ENCODE measurements around the gene INAFM2. TPM values are rescaled to one million over a fixed set of nuclear protein-coding genes. Genes with fewer than 3 reads are reported as not detected.

INAFM2 gene
- total RNA-seq, 2 experiments from 2014 or later, result 6.8 to 7.0 TPM

- no peaks in the 10 kb centered on the region for H3K9me3 Mint-ChIP-seq
- H3K4me1 Mint-ChIP-seq (ENCODE audit: low read depth), result peaks cover 31% of the 10 kb centered on the region
- peaks cover 31% of the 10 kb centered on the region for H3K4me1 ChIP-seq (ENCODE audit: insufficient read depth, low read length)
- no peak overlapping the region for H3K4me3 ChIP-seq (ENCODE audit: low read length)
- no peak for TF ChIP-seq CTCF (IDR thresholded peaks at IDR 0.05)
- no peak for ATAC-seq (ENCODE audit: poor library complexity)
- H3K36me3 ChIP-seq (ENCODE audit: insufficient read depth, low read length), result peaks cover 64% of the 10 kb centered on the region
- CTCF ChIA-PET, result no interaction called here
- no peak overlapping the region for H3K4me3 Mint-ChIP-seq
- POLR2A ChIA-PET, result interaction anchor here (1.6 kb wide), 1 partner anchor 13 kb away, joined by 4 read pairs; no protein-coding TSS in a partner anchor
- intact Hi-C loops (cut with DNase I, micrococcal nuclease), result no loop called here
- H3K9me3 ChIP-seq (ENCODE audit: control insufficient read depth in 1 of 2, insufficient read depth in 1 of 2, low read length in 2 of 2), result peaks cover 6% of the 10 kb centered on the region in 2 experiments
- H3K36me3 Mint-ChIP-seq (ENCODE audit: low read depth), result peaks cover 78% of the 10 kb centered on the region
- no peak for DNase-seq
- H3K27me3 Mint-ChIP-seq, result no peaks in the 10 kb centered on the region
- no peak overlapping the region for H3K27ac ChIP-seq (ENCODE audit: low read depth in 1 of 2, low read length in 2 of 2)
- no peaks in the 10 kb centered on the region for H3K27me3 ChIP-seq (ENCODE audit: control insufficient read depth in 1 of 2, insufficient read depth in 2 of 2, low read length in 2 of 2)
- H3K27ac Mint-ChIP-seq, result no peak overlapping the region
Measured at GRCh38 chr15:40302288-40302886, 21.1 kb upstream of the INAFM2 start.

- no peaks in the 10 kb centered on the region for H3K27me3 Mint-ChIP-seq
- H3K9me3 Mint-ChIP-seq, result no peaks in the 10 kb centered on the region
- Histone ChIP-seq H3K27me3 (ENCODE audit: control insufficient read depth in 1 of 2, insufficient read depth in 2 of 2, low read length in 2 of 2) (no peaks in the 10 kb centered on the region), H3K27ac (ENCODE audit: low read depth in 1 of 2, low read length in 2 of 2) (no peak overlapping the region), H3K9me3 (ENCODE audit: control insufficient read depth in 1 of 2, insufficient read depth in 1 of 2, low read length in 2 of 2) (peaks cover 6% of the 10 kb centered on the region in 2 experiments), H3K36me3 (ENCODE audit: insufficient read depth, low read length) (peaks cover 60% of the 10 kb centered on the region), H3K4me3 (ENCODE audit: low read length) (no peak overlapping the region), H3K4me1 (ENCODE audit: insufficient read depth, low read length) (peaks cover 34% of the 10 kb centered on the region)
- peaks cover 31% of the 10 kb centered on the region for H3K4me1 Mint-ChIP-seq (ENCODE audit: low read depth)
- no peak overlapping the region for H3K27ac Mint-ChIP-seq
- ChIA-PET POLR2A (interaction anchor here (1.6 kb wide), 1 partner anchor 13 kb away, joined by 4 read pairs; no protein-coding TSS in a partner anchor), CTCF (no interaction called here)
- DNase-seq (no peak), ATAC-seq (ENCODE audit: poor library complexity) (no peak)
- H3K36me3 Mint-ChIP-seq (ENCODE audit: low read depth), result peaks cover 74% of the 10 kb centered on the region
- intact Hi-C loops (cut with DNase I, micrococcal nuclease), result no loop called here
- H3K4me3 Mint-ChIP-seq, result no peak overlapping the region
- TF ChIP-seq CTCF (IDR thresholded peaks at IDR 0.05), result no peak
Measured at GRCh38 chr15:40302981-40303380, 20.5 kb upstream of the INAFM2 start.

GRCh38 chr15:40303576-40303975 lies 19.9 kb upstream of the INAFM2 start:
- Mint-ChIP-seq H3K27me3 (no peaks in the 10 kb centered on the region), H3K27ac (no peak overlapping the region), H3K4me1 (ENCODE audit: low read depth) (peaks cover 35% of the 10 kb centered on the region), H3K4me3 (no peak overlapping the region), H3K9me3 (no peaks in the 10 kb centered on the region), H3K36me3 (ENCODE audit: low read depth) (peaks cover 74% of the 10 kb centered on the region)
- POLR2A ChIA-PET, result interaction anchor here (1.6 kb wide), 1 partner anchor 14 kb away, joined by 4 read pairs; no protein-coding TSS in a partner anchor
- Histone ChIP-seq H3K9me3 (ENCODE audit: control insufficient read depth in 1 of 2, insufficient read depth in 1 of 2, low read length in 2 of 2) (peaks cover 6% of the 10 kb centered on the region in 2 experiments), H3K4me1 (ENCODE audit: insufficient read depth, low read length) (peaks cover 35% of the 10 kb centered on the region), H3K27me3 (ENCODE audit: control insufficient read depth in 1 of 2, insufficient read depth in 2 of 2, low read length in 2 of 2) (no peaks in the 10 kb centered on the region), H3K4me3 (ENCODE audit: low read length) (no peak overlapping the region), H3K27ac (ENCODE audit: low read depth in 1 of 2, low read length in 2 of 2) (no peak overlapping the region), H3K36me3 (ENCODE audit: insufficient read depth, low read length) (peaks cover 54% of the 10 kb centered on the region)
- ATAC-seq (ENCODE audit: poor library complexity) (no peak), DNase-seq (no peak)
- intact Hi-C loops (cut with DNase I, micrococcal nuclease), result no loop called here
- no peak for TF ChIP-seq CTCF (IDR thresholded peaks at IDR 0.05)
- CTCF ChIA-PET, result no interaction called here
